Activated T-helper 2 cell treated with anti-CD3 and anti-CD28 coated beads, Interferon-gamma antibody, Interleukin-2, Interleukin-4, amounts not matched to agents 10 μg/mL and 5 μg/mL and 100 μg/mL, durations not matched to agents 14 hours and 24 hours and 36 hours (primary cell): Measurements from ENCODE around the gene PACSIN2. TPM values are rescaled to one million over a fixed set of nuclear protein-coding genes. Genes with fewer than 3 reads are reported as not detected.

Experiments used
- DNase-seq: peaks from one replicate; pipeline ENCODE4 v3.0.0; 2021; ENCODE audit warnings: low spot score
- H3K27ac Mint-ChIP-seq: one replicate; pipeline ENCODE4 v1.8.0; 2021; ENCODE audit warnings: mixed read lengths
- H3K27me3 Mint-ChIP-seq: one replicate; pipeline ENCODE4 v1.8.0; 2021; ENCODE audit warnings: low read depth, mixed read lengths
- H3K36me3 Mint-ChIP-seq: one replicate; pipeline ENCODE4 v1.8.0; 2021; ENCODE audit warnings: low read depth, mixed read lengths
- H3K4me1 Mint-ChIP-seq: one replicate; pipeline ENCODE4 v1.8.0; 2021; ENCODE audit warnings: low read depth, mixed read lengths
- H3K4me3 Mint-ChIP-seq: one replicate; pipeline ENCODE4 v1.8.0; 2021; ENCODE audit warnings: low read depth, mild to moderate bottlenecking, moderate library complexity, mixed read lengths
- H3K9me3 Mint-ChIP-seq: one replicate; pipeline ENCODE4 v1.8.0; 2021; ENCODE audit warnings: mixed read lengths
- intact Hi-C: fragments of 100-400 bp; cut with micrococcal nuclease; formaldehyde crosslinking; loops from one replicate; pipeline ENCODE4 v1.15.1; 2023
- total RNA-seq: library from RNA; stranded (reverse); gene quantifications from 2 replicates; pipeline ENCODE4 v1.2.3, GENCODE V29; 2022

The PACSIN2 gene
- total RNA-seq, 1 donor from 2014 or later, result 30.8 TPM

DNA sequence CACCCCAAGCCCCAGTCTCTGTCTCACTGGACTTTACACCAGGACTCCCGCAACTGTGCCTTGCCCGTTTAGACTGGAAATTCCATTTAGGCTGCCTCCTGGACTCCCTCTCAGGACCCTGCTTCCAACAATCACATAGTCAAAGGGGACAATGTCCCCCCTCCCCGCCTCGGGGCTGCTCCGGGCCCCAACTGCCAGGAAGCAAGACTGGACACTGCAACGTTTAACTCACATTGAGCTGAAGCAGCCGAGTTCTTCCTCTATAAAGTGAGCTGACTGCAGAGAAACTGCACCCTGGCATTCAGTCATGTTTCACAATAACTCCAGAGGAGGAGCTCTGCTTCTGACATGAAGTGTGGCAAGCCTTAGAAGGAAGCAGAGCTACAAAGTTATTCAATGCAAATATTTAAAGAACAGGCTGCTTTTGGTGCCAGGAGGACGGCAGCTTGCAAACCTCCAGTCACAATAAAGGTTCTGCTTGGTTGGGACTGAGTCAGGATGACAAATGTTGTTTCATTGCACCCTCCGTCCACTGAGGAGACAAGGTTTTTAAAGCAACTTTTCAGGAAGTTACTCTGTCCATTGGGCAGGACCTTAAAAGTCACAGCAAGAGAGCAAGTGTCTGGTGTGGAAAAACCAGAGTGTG is 19.9 kb downstream of the PACSIN2 start:
- H3K9me3 Mint-ChIP-seq, result no peaks in the 10 kb centered on the region
- no peak for DNase-seq
- H3K27me3 Mint-ChIP-seq, result no peaks in the 10 kb centered on the region
- H3K4me1 Mint-ChIP-seq, result peaks cover 26% of the 10 kb centered on the region
- no peak overlapping the region for H3K4me3 Mint-ChIP-seq
- intact Hi-C loops, result no loop called here
- H3K27ac Mint-ChIP-seq, result no peak overlapping the region
- peaks cover 5% of the 10 kb centered on the region for H3K36me3 Mint-ChIP-seq

- Mint-ChIP-seq H3K36me3 (peaks cover 5% of the 10 kb centered on the region), H3K27me3 (no peaks in the 10 kb centered on the region)
- DNase-seq, result no peak
Observed at GRCh38 chr22:42994276-42994916, 20.6 kb downstream of the PACSIN2 start.

GRCh38 chr22:42993651-42994275 is 21.2 kb downstream of the PACSIN2 start:
- intact Hi-C loops, result no loop called here
- H3K27ac Mint-ChIP-seq, result no peak overlapping the region
- DNase-seq, result no peak
- H3K9me3 Mint-ChIP-seq, result no peaks in the 10 kb centered on the region
- H3K36me3 Mint-ChIP-seq, result peaks cover 5% of the 10 kb centered on the region
- H3K27me3 Mint-ChIP-seq, result no peaks in the 10 kb centered on the region
- peaks cover 20% of the 10 kb centered on the region for H3K4me1 Mint-ChIP-seq
- no peak overlapping the region for H3K4me3 Mint-ChIP-seq

More at GRCh38 chr22:42994276-42994916, 20.6 kb downstream of the PACSIN2 start:
- no peak overlapping the region for H3K4me3 Mint-ChIP-seq
- no peaks in the 10 kb centered on the region for H3K9me3 Mint-ChIP-seq
- no peak overlapping the region for H3K27ac Mint-ChIP-seq
- intact Hi-C loops, result no loop called here
- H3K4me1 Mint-ChIP-seq, result peaks cover 25% of the 10 kb centered on the region

DNA sequence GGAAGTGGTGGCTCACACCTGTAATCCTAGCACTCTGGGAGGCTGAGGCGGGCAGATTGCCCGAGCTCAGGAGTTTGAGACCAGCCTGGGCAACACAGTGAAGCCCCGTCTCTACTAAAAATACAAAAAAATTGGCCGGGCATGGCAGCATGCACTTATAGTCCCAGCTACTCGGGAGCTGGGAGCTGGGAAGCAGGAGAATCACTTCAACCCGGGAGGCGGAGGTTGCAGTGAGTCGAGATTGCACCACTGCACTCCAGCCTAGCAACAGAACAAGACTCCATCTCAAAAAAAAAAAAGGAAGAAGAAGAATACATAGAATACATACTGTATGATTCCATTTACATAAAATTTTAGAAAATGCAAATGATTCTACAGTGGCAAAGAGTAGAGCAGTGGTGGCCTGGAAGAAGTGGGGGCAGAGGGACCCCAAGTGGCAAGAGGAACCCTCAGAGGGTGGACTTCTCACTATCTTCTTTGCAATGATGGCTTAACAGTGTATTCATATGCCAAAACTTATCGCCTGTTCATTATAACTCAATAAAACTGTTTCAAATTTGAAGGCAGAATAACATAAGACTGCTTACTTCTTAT is 22.0 kb downstream of the PACSIN2 start:
- H3K27me3 Mint-ChIP-seq, result no peaks in the 10 kb centered on the region
- no peaks in the 10 kb centered on the region for H3K9me3 Mint-ChIP-seq
- intact Hi-C loops, result no loop called here
- H3K4me1 Mint-ChIP-seq, result peaks cover 12% of the 10 kb centered on the region
- H3K4me3 Mint-ChIP-seq, result no peak overlapping the region
- peaks cover 5% of the 10 kb centered on the region for H3K36me3 Mint-ChIP-seq
- no peak overlapping the region for H3K27ac Mint-ChIP-seq
- no peak for DNase-seq

DNA sequence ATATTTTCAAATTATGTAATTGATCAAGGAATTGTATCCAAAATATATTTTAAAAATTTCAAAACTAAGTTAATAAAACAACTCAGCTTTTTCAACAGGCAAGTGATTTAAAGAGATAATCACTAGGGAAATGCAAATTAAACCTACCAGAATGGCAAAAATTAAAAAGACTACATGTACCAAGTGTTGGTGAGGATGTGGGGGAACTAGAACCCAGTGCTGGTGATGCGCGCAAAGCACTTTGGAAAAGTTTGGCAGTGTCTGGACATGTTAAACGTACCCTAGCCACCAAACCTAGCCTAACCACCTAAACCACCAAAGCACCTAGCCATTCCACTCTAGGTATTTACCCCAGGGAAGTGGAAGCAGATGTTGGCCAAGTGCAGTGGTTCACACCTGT is 22.9 kb downstream of the PACSIN2 start:
- H3K27ac Mint-ChIP-seq, result no peak overlapping the region
- intact Hi-C loops, result no loop called here

DNA sequence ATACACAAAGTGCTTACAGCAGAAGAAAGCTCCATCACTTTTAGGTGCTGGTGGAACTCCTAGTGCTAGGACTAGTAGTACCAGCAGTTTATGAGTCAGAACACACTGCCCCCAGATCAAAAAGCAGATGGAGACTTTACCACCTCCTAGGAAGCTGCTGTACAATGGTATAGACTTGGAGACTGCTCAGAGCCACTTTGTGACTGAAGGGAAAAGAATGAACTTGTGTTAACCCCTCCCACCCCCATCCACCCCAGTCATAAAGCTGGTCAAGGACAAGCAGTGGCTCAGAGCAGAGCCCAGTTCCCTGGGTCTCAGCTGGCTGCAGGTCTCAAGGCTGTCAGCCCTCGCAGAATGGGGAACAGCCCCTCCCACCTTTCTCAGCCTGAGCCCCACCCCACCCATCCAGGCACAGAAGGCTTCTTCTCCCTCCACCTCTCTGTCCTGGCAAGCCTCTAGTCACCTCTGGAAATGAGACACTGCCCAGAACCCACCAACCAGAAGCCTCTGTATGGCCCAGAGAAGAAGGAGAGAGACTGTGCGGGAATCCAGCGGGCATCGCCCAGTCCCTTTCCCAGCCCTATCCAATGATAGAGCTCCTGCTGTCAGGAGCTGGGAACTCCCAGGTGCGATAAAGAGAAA is 23.8 kb downstream of the PACSIN2 start:
- Mint-ChIP-seq H3K4me1 (peaks cover 10% of the 10 kb centered on the region), H3K4me3 (no peak overlapping the region), H3K36me3 (peaks cover 5% of the 10 kb centered on the region), H3K27me3 (no peaks in the 10 kb centered on the region), H3K9me3 (no peaks in the 10 kb centered on the region), H3K27ac (no peak overlapping the region)
- DNase-seq, result no peak
- intact Hi-C loops, result no loop called here

More for the DNA sequence above, 22.9 kb downstream of the PACSIN2 start:
- Mint-ChIP-seq H3K27me3 (no peaks in the 10 kb centered on the region), H3K4me3 (no peak overlapping the region), H3K9me3 (no peaks in the 10 kb centered on the region), H3K4me1 (peaks cover 7% of the 10 kb centered on the region), H3K36me3 (peaks cover 5% of the 10 kb centered on the region)
- DNase-seq, result no peak

DNA sequence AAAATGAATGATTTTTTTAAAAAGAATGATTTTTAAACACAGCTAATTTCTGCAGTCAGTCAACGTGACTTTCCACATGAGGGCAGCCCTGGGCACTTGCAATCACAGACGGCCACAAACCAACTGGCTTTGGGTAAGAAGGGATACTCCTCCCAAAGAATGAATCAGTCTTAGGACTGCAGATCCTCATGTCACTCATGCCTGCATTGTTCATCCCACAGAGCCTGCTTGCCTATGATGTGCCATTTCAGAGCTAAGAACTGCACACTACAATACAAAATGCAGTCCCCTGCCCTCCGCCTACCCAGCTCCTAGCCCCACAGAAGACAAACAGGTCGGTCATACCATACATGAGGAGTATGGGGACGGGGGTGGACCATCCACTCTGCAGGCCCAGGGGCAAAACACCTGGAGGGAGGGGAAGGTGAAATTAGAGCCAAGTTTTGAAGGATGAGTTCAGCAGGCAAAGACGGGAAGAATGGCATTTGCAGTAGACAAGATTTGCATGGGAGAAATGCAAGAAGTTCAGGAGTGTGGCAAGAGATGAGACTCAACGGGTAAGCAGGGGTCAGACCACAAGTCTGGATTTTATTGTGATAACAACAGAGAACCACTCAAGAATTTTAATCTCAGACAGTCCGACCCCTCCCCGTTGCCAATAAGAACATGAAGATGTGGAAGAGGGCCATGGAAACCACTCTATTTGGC is 24.7 kb downstream of the PACSIN2 start:
- intact Hi-C loops, result no loop called here
- Mint-ChIP-seq H3K27ac (no peak overlapping the region), H3K27me3 (no peaks in the 10 kb centered on the region), H3K4me1 (peaks cover 10% of the 10 kb centered on the region), H3K9me3 (no peaks in the 10 kb centered on the region), H3K4me3 (no peak overlapping the region), H3K36me3 (peaks cover 5% of the 10 kb centered on the region)
- DNase-seq, result no peak

GRCh38 chr22:42986115-42986514 is 28.8 kb downstream of the PACSIN2 start:
- Mint-ChIP-seq H3K27ac (no peak overlapping the region), H3K4me1 (peaks cover 7% of the 10 kb centered on the region), H3K27me3 (no peaks in the 10 kb centered on the region), H3K36me3 (no peaks in the 10 kb centered on the region), H3K4me3 (no peak overlapping the region), H3K9me3 (no peaks in the 10 kb centered on the region)
- intact Hi-C loops, result no loop called here
- DNase-seq, result no peak

GRCh38 chr22:42985531-42985905 is 29.4 kb downstream of the PACSIN2 start:
- no peak for DNase-seq
- no peak overlapping the region for H3K27ac Mint-ChIP-seq
- H3K4me3 Mint-ChIP-seq, result no peak overlapping the region
- no peaks in the 10 kb centered on the region for H3K36me3 Mint-ChIP-seq
- intact Hi-C loops, result no loop called here
- H3K9me3 Mint-ChIP-seq, result no peaks in the 10 kb centered on the region
- peaks cover 7% of the 10 kb centered on the region for H3K4me1 Mint-ChIP-seq
- H3K27me3 Mint-ChIP-seq, result no peaks in the 10 kb centered on the region

DNA sequence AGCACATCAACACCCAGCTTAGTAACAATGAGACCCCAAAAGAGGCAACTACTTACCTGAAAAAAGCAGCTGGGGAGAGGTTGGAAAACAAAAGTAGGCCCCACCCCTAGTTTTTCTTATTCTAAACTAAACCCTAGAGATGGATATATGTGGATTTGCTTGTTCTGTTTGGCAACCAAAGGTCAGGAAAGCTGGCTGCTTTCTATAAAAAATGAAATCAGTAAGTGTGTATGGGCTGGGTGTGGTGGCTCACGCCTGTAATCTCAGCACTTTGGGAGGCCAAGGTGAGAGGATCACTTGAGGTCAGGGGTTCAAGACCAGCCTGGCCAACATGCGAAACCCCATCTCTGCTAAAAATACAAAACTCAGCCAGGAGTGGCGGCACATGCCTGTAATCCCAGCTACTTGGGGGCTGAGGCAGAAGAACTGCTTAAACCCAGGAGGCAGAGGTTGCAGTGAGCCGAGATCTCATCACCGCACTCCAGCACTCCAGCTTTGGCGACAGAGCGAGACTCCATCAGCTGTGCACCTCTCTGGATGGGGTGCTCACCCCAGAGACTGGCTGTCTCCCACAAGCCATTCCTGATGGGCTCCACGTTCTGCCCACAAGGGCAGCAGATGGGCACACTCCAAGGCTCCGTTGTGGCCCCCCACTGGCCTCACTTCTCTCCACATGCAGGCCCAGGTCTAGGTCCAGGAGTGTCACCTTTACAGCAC is 30.0 kb downstream of the PACSIN2 start:
- no peak for DNase-seq
- no peaks in the 10 kb centered on the region for H3K27me3 Mint-ChIP-seq
- no peaks in the 10 kb centered on the region for H3K36me3 Mint-ChIP-seq
- peaks cover 5% of the 10 kb centered on the region for H3K4me1 Mint-ChIP-seq
- no peak overlapping the region for H3K27ac Mint-ChIP-seq
- intact Hi-C loops, result no loop called here
- H3K4me3 Mint-ChIP-seq, result no peak overlapping the region
- no peaks in the 10 kb centered on the region for H3K9me3 Mint-ChIP-seq

DNA sequence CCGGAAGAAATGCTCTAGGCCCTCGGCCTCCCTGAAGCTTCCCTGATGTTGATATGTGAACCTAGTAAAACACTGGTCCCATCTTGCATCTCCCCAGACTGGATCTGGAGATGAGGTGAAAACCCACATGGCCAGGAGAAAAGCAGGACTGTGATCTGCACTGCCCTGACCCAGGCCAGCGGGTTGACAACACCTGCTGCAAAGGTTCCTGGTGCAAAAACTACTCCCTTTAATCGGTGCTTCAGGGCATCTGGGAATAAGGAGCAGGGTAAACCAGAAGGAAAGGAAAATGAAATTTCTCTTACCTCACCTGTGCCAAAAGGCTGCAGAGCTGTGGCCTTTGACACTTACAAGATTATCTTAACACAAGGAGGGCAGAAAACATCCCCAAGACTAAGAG is 30.6 kb downstream of the PACSIN2 start:
- peaks cover 5% of the 10 kb centered on the region for H3K4me1 Mint-ChIP-seq
- H3K36me3 Mint-ChIP-seq, result no peaks in the 10 kb centered on the region
- H3K27me3 Mint-ChIP-seq, result no peaks in the 10 kb centered on the region
- no peak overlapping the region for H3K27ac Mint-ChIP-seq
- no peaks in the 10 kb centered on the region for H3K9me3 Mint-ChIP-seq
- H3K4me3 Mint-ChIP-seq, result no peak overlapping the region
- intact Hi-C loops, result no loop called here
- no peak for DNase-seq

- Mint-ChIP-seq H3K9me3 (no peaks in the 10 kb centered on the region), H3K4me1 (peaks cover 8% of the 10 kb centered on the region), H3K27me3 (no peaks in the 10 kb centered on the region), H3K36me3 (no peaks in the 10 kb centered on the region), H3K27ac (no peak overlapping the region), H3K4me3 (no peak overlapping the region)
- intact Hi-C loops, result no loop called here
- no peak for DNase-seq
Observed at GRCh38 chr22:42983470-42983869, 31.5 kb downstream of the PACSIN2 start.
